CD4-positive, CD25-positive, alpha-beta regulatory T cell (primary cell): ENCODE measurements around the gene FCSK. TPM values are rescaled to one million over a fixed set of nuclear protein-coding genes. Genes with fewer than 3 reads are reported as not detected.

Experiments used
- ATAC-seq, 2 donors: fragments of 150-1000 bp; cut with Tn5 transposase; one replicate each; pipeline ENCODE4 v1.10.0; 2021; ENCODE audit warnings: low read depth in 2 of 2, moderate number of reproducible peaks in 2 of 2, moderate library complexity in 1 of 2
- DNase-seq, 3 donors: peaks; one replicate each; pipeline versions ENCODE4 v3.0.0 to v3.0.0-alpha.2; 2012 to 2022; ENCODE audit warnings: mixed read lengths in 1 of 3
- H3K27ac ChIP-seq: one replicate; pipeline ENCODE4 v1.7.0; 2013; ENCODE audit warnings: mild to moderate bottlenecking, low read length; ENCODE audit not compliant: insufficient read depth, poor library complexity, severe bottlenecking
- H3K27me3 ChIP-seq: one replicate; pipeline ENCODE4 v1.7.0; 2013; ENCODE audit warnings: low read length; ENCODE audit not compliant: control insufficient read depth, insufficient read depth
- H3K36me3 ChIP-seq: one replicate; pipeline ENCODE4 v1.7.0; 2013; ENCODE audit warnings: mild to moderate bottlenecking, low read length, moderate library complexity; ENCODE audit not compliant: control insufficient read depth, insufficient read depth
- H3K4me1 ChIP-seq: 2 replicates; pipeline ENCODE4 v1.7.0; 2013; ENCODE audit warnings: mild to moderate bottlenecking, low read length; ENCODE audit not compliant: insufficient read depth, control insufficient read depth, poor library complexity, severe bottlenecking
- H3K4me3 ChIP-seq: one replicate; pipeline ENCODE4 v1.7.0; 2013; ENCODE audit warnings: low read depth, mild to moderate bottlenecking, low read length, moderate library complexity
- H3K9me3 ChIP-seq, 2 experiments: 1 replicate in 1 of 2; 2 replicates in 1 of 2; pipeline ENCODE4 v1.7.0; 2013; ENCODE audit warnings: low read length in 2 of 2, mild to moderate bottlenecking in 1 of 2, moderate library complexity in 1 of 2; ENCODE audit not compliant: control insufficient read depth in 2 of 2
- H3K27ac Mint-ChIP-seq, 3 donors: one replicate each; pipeline ENCODE4 v1.8.0; 2020 to 2022; ENCODE audit warnings: mild to moderate bottlenecking in 3 of 3, mixed read lengths in 3 of 3, moderate library complexity in 2 of 3
- H3K27me3 Mint-ChIP-seq: one replicate; pipeline ENCODE4 v1.8.0; 2022; ENCODE audit warnings: mild to moderate bottlenecking, mixed read lengths
- H3K36me3 Mint-ChIP-seq: one replicate; pipeline ENCODE4 v1.8.0; 2020; ENCODE audit warnings: mixed read lengths
- H3K4me1 Mint-ChIP-seq, 4 donors: one replicate each; pipeline ENCODE4 v1.8.0; 2020 to 2022; ENCODE audit warnings: mixed read lengths in 4 of 4, mild to moderate bottlenecking in 1 of 4
- H3K4me3 Mint-ChIP-seq, 4 donors: one replicate each; pipeline ENCODE4 v1.8.0; 2020 to 2022; ENCODE audit warnings: mild to moderate bottlenecking in 4 of 4, mixed read lengths in 4 of 4, moderate library complexity in 3 of 4
- H3K9me3 Mint-ChIP-seq, 7 donors: one replicate each; pipeline ENCODE4 v1.8.0; 2020 to 2022; ENCODE audit warnings: mixed read lengths in 7 of 7, mild to moderate bottlenecking in 3 of 7, moderate library complexity in 2 of 7
- polyA plus RNA-seq, 4 donors: library from polyadenylated mRNA; unstranded; fragments of 300-500 nt; fragmentation: Illumina TruSeq; gene quantifications; one replicate each; pipeline ENCODE4 v1.2.3, GENCODE V29; 2021
- total RNA-seq: library from RNA; stranded (reverse); gene quantifications from one replicate; pipeline ENCODE4 v1.2.3, GENCODE V29; 2022

The FCSK gene
- total and polyA plus RNA-seq, 5 donors from 2014 or later: 5.7 to 28.5 (median 9.2) TPM

DNA sequence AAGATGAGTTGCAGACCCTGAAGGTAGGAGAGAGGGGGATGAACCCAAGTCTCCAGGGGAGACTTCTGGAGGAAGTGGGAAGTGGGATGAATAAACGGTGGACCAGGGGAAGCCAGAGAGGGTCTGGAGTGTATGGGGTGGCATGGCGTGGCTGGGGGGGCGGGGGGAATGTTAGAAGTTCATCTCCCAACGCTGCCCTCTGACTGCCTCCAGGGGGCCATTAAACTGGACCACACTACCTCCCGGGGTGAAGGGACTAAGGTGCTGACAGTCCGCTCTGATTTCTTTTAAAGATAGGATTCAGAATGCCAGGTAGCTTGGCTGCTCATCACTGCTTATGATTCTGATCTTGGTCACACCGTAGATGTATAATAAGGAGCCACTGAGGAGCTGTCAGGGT lies 36.7 kb upstream of the FCSK start:
- DNase-seq (no peak), ATAC-seq (no peak)
- no peaks in the 10 kb centered on the region for H3K27me3 ChIP-seq
- H3K9me3 ChIP-seq: no peaks in the 10 kb centered on the region
- Mint-ChIP-seq H3K36me3 (peaks cover 12% of the 10 kb centered on the region), H3K9me3 (no peaks in the 10 kb centered on the region), H3K27me3 (no peaks in the 10 kb centered on the region), H3K4me1 (peaks cover 9 to 72% (median 27%) of the 10 kb centered on the region in 4 donors), H3K4me3 (no peak overlapping the region), H3K27ac (peak overlapping the region in 2 of 3 donors; percentile 93 to 94)
- H3K36me3 ChIP-seq: peaks cover 3% of the 10 kb centered on the region
- no peak overlapping the region for H3K27ac ChIP-seq
- H3K4me3 ChIP-seq: no peak overlapping the region
- peaks cover 29% of the 10 kb centered on the region for H3K4me1 ChIP-seq

GRCh38 chr16:70418274-70418992 lies 36.0 kb upstream of the FCSK start:
- Mint-ChIP-seq H3K9me3 (no peaks in the 10 kb centered on the region), H3K27ac (peak overlapping the region; percentile 86 to 94 (median 93)), H3K4me1 (peaks cover 9 to 77% (median 29%) of the 10 kb centered on the region in 4 donors), H3K4me3 (peak overlapping the region in 3 of 4 donors; percentile 68 to 81 (median 76)), H3K36me3 (peaks cover 15% of the 10 kb centered on the region), H3K27me3 (no peaks in the 10 kb centered on the region)
- no peaks in the 10 kb centered on the region for H3K9me3 ChIP-seq
- H3K4me1 ChIP-seq: peaks cover 29% of the 10 kb centered on the region
- H3K27me3 ChIP-seq: no peaks in the 10 kb centered on the region
- peaks cover 3% of the 10 kb centered on the region for H3K36me3 ChIP-seq
- H3K27ac ChIP-seq: peak overlapping the region; percentile 38
- DNase-seq: peak in 1 of 3 donors; percentile 45
- peak overlapping the region; percentile 41 for H3K4me3 ChIP-seq
- peak; percentile 35 to 36 for ATAC-seq

DNA sequence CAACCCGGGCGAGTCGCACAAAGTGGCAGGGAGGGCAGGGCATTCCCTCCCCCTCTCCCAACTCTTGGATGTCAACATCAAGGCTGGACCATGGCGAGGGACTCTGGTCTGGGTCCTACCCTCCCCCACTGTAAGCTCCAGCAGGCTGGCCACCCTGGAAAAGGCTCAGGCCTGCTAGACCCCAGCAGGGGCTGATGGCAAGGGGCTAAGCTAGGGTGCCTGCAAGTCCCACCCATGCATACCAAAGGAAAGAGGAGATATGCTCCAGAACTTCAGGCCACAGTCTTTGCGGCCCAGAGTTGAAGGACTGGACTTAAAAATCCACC lies 35.4 kb upstream of the FCSK start:
- Mint-ChIP-seq H3K4me3 (peak overlapping the region; percentile 54 to 81 (median 72)), H3K9me3 (no peaks in the 10 kb centered on the region), H3K27me3 (no peaks in the 10 kb centered on the region), H3K4me1 (peaks cover 9 to 77% (median 29%) of the 10 kb centered on the region in 4 donors), H3K27ac (peak overlapping the region; percentile 86 to 94 (median 93)), H3K36me3 (peaks cover 15% of the 10 kb centered on the region)
- DNase-seq (no peak), ATAC-seq (peak; percentile 6 to 14)
- H3K4me1 ChIP-seq: peaks cover 29% of the 10 kb centered on the region
- peaks cover 3% of the 10 kb centered on the region for H3K36me3 ChIP-seq
- H3K9me3 ChIP-seq: no peaks in the 10 kb centered on the region
- H3K27me3 ChIP-seq: no peaks in the 10 kb centered on the region
- H3K27ac ChIP-seq: peak overlapping the region; percentile 38
- peak overlapping the region; percentile 41 for H3K4me3 ChIP-seq

DNA sequence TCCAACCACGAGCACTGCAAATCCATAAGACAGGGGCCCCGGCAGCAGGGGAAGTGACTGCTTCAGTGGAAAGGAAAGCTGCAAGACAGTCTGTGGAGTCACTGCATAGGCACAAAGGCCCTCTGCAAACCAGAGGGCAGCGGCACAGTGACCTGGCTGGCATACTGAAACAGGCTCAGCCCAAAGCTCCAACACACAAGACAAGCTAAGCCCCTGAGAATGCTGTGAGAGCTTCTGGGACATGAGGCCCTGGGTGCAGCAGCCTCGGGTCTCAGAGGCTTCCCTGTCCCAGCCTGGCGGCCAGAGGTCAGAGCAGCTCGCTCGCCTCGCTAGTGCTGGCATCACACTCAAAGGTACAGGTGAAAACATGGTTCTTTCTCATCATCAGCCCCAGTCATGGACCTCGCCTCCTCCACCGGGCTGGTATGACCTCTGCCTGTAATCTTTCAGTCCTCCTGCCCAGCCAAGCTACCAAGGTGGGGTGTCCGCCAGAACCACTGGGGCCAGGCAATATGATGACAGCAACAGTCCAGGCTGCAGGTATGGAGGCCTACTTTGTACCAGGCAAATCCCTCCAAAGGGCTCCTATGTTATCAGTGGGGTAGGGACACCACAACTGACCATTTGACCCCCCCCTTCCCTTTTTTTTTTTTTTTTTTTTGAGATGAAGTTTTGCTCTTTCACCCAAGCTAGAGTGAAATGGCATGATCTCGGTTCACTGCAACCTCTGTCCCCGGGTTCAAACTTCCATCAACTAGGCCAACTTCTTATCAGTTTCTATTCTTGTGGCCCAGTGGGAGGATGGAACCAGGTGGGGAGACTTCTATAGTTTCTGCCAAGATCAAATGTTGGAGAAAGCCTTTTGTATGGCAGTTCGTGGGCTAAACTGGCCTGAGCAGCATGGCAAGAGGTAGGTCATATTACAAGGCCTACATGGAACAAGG lies 34.7 kb upstream of the FCSK start:
- peak overlapping the region; percentile 41 for H3K4me3 ChIP-seq
- no peaks in the 10 kb centered on the region for H3K9me3 ChIP-seq
- ATAC-seq (peak in 1 of 2 donors; percentile 21), DNase-seq (no peak)
- H3K36me3 Mint-ChIP-seq: peaks cover 15% of the 10 kb centered on the region
- peak overlapping the region; percentile 10 for H3K27ac ChIP-seq
- no peaks in the 10 kb centered on the region for H3K27me3 Mint-ChIP-seq
- H3K27me3 ChIP-seq: no peaks in the 10 kb centered on the region
- H3K27ac Mint-ChIP-seq: peak overlapping the region; percentile 86 to 94 (median 93)
- peaks cover 29% of the 10 kb centered on the region for H3K4me1 ChIP-seq
- peaks cover 3% of the 10 kb centered on the region for H3K36me3 ChIP-seq
- H3K4me3 Mint-ChIP-seq: peak overlapping the region; percentile 19 to 81 (median 61)
- H3K9me3 Mint-ChIP-seq: no peaks in the 10 kb centered on the region
- H3K4me1 Mint-ChIP-seq: peaks cover 9 to 74% (median 28%) of the 10 kb centered on the region in 4 donors

DNA sequence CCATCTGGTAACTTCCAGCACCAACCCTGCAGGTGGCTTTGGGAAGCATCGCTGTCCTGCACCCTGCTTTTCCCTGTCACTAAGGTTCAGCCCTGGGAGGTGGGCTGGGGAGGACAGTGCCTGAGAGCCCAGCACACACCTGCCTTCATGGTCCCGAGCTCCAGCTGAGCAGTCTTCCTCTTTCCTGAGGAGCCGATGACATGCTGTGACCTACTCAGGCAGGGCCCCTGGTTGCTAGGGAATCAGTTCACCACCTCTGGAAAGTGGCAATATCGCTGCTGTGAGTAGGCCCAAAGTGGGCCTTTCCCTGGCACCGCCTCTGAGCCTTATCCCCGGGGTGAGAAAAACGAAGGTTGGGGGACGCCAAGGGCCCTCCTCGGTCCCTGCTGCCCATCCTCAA lies 33.4 kb upstream of the FCSK start:
- Mint-ChIP-seq H3K36me3 (peaks cover 14% of the 10 kb centered on the region), H3K9me3 (no peaks in the 10 kb centered on the region), H3K27ac (peak overlapping the region in 2 of 3 donors; percentile 25 to 93), H3K4me1 (peaks cover 9 to 76% (median 30%) of the 10 kb centered on the region in 4 donors), H3K4me3 (no peak overlapping the region), H3K27me3 (no peaks in the 10 kb centered on the region)
- H3K27ac ChIP-seq: no peak overlapping the region
- H3K36me3 ChIP-seq: peaks cover 3% of the 10 kb centered on the region
- ATAC-seq: no peak
- DNase-seq: no peak
- no peaks in the 10 kb centered on the region for H3K9me3 ChIP-seq
- H3K27me3 ChIP-seq: no peaks in the 10 kb centered on the region
- H3K4me1 ChIP-seq: peaks cover 29% of the 10 kb centered on the region
- H3K4me3 ChIP-seq: no peak overlapping the region

DNA sequence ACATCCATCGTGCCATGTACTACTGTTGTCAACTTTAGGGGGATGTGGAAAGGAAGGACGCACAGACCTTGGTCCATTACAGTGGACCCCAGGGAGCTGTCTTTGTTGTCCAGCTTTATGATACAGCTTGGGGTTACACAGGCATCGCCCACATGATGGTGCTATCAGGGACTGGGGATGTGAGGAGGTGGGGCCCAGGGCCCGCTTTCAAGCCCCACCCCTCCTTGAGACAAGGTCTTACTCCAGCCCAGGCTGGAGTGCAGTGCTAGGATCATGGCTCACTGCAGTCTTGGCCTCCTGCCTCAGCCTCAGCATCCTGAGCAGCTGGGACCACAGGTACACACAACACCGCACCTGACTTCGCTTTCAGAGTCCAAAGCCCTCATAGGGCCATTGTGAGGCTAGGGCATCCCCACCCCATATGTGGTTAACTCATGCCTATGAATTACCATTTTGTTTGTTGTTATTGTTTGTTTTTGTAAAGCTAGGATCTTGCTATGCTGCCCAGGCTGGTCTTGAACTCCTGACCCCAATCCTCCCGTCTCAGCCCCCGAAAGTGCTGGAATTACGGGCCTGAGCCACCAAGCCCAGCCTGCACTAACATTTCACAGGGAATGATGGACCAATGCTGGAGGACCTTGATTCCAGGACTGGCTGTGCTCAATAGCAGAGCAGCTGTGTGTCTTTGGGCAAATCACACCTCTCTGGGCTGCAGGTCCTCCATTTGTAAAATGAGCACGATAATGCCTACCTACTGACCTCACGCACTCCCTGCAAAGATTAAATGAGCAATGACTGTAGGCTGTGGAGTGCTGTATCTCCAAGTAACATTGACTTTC lies 32.7 kb upstream of the FCSK start:
- Histone ChIP-seq H3K9me3 (no peaks in the 10 kb centered on the region), H3K36me3 (peaks cover 3% of the 10 kb centered on the region), H3K27ac (no peak overlapping the region), H3K27me3 (no peaks in the 10 kb centered on the region), H3K4me1 (peaks cover 29% of the 10 kb centered on the region), H3K4me3 (no peak overlapping the region)
- Mint-ChIP-seq H3K27ac (peak overlapping the region in 2 of 3 donors; percentile 63 to 75), H3K27me3 (no peaks in the 10 kb centered on the region), H3K4me3 (peak overlapping the region in 1 of 4 donors; percentile 56), H3K36me3 (peaks cover 11% of the 10 kb centered on the region), H3K4me1 (peaks cover 9 to 69% (median 29%) of the 10 kb centered on the region in 4 donors), H3K9me3 (no peaks in the 10 kb centered on the region)
- no peak for ATAC-seq
- DNase-seq: no peak

- H3K9me3 ChIP-seq: no peaks in the 10 kb centered on the region
- ATAC-seq (no peak), DNase-seq (no peak)
- H3K27ac ChIP-seq: no peak overlapping the region
- no peak overlapping the region for H3K4me3 Mint-ChIP-seq
- H3K36me3 Mint-ChIP-seq: peaks cover 11% of the 10 kb centered on the region
- H3K4me3 ChIP-seq: no peak overlapping the region
- H3K27ac Mint-ChIP-seq: no peak overlapping the region
- no peaks in the 10 kb centered on the region for H3K9me3 Mint-ChIP-seq
- H3K27me3 Mint-ChIP-seq: no peaks in the 10 kb centered on the region
- no peaks in the 10 kb centered on the region for H3K27me3 ChIP-seq
- peaks cover 3% of the 10 kb centered on the region for H3K36me3 ChIP-seq
- H3K4me1 Mint-ChIP-seq: peaks cover 9 to 66% (median 33%) of the 10 kb centered on the region in 4 donors
- H3K4me1 ChIP-seq: peaks cover 28% of the 10 kb centered on the region
Observed at GRCh38 chr16:70422543-70422942, 31.9 kb upstream of the FCSK start.
